Mesodermal cell (in vitro differentiated cells): ENCODE data around the gene MOGAT3.
A peak's percentile ranks its signal among the peaks of the same experiment; 100 is the strongest.

Experiments
- H3K27ac ChIP-seq: 2 replicates; pipeline ENCODE4 v1.7.0; 2013; ENCODE audit warnings: mild to moderate bottlenecking, low read depth, low read length, moderate library complexity; ENCODE audit not compliant: severe bottlenecking
- H3K36me3 ChIP-seq: 2 replicates; pipeline ENCODE4 v1.7.1; 2013; ENCODE audit warnings: mild to moderate bottlenecking, low read length, moderate library complexity; ENCODE audit not compliant: control insufficient read depth, insufficient read depth
- H3K4me1 ChIP-seq: one replicate; pipeline ENCODE4 v1.7.1; 2013; ENCODE audit warnings: mild to moderate bottlenecking, low read length; ENCODE audit not compliant: insufficient read depth, control insufficient read depth, poor library complexity, severe bottlenecking
- H3K4me3 ChIP-seq: 2 replicates; pipeline ENCODE4 v1.7.0; 2013; ENCODE audit warnings: low read length, control low read depth, mild to moderate bottlenecking; ENCODE audit not compliant: insufficient read depth, poor library complexity, severe bottlenecking; ENCODE audit errors: extremely low read depth
- H3K9me3 ChIP-seq: 2 replicates; pipeline ENCODE4 v1.7.1; 2013; ENCODE audit warnings: mild to moderate bottlenecking, low read length, moderate library complexity; ENCODE audit not compliant: control insufficient read depth
- WGBS, 2 experiments: methylation state at CpG; one replicate each; pipeline ENCODE4 v1.1.5; 2013; ENCODE audit warnings: missing lambda C conversion rate in 2 of 2; ENCODE audit not compliant: insufficient coverage in 2 of 2; 5-methylcytosine and 5-hydroxymethylcytosine counted together

The MOGAT3 gene

DNA sequence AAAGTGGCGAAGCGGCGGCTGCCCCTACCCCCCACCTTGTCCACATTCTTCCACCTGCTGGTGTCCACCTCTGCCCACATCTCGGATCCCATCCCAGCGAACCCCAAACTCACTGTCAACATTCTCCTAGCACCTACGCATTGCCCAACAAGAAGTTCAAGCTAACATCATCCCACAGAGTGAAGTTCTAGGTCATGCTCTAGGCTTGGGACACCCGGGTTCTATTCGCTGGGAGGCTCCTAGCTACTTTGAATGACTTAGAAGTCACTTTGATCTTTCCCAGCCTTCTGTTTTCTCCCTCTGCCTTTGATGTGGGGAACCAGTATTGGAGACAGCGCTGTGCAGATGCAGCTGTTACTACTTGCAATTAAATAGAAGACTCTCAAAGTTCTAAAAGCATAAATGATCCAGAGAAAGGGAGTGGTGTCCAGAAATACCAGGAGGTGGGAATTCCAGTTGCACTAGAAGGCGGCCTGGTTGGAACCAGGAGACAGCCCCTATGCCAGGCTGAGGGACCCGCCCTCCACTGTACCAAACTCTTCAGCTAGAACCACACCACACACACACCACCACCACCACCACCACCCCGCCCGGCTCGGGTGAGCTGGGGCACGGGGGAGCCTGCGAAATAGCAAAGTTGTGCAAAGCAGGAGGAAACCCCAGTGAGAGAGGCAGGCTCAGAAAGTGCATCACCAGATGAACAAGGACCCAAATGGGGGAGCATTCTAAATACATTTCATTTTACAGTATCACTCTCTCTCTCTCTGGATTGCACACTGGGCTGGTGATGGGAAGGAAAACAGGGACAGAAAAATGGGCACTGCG, 30.0 kb downstream of the MOGAT3 start:
- Histone ChIP-seq H3K4me1 (peaks cover 55% of the 10 kb centered on the region), H3K27ac (no peak overlapping the region), H3K36me3 (no peaks in the 10 kb centered on the region), H3K4me3 (no peak overlapping the region), H3K9me3 (no peaks in the 10 kb centered on the region)
- WGBS, 2 experiments = 0 to 4% methylated on average over 10 to 11 of the region's 17 CpGs

DNA sequence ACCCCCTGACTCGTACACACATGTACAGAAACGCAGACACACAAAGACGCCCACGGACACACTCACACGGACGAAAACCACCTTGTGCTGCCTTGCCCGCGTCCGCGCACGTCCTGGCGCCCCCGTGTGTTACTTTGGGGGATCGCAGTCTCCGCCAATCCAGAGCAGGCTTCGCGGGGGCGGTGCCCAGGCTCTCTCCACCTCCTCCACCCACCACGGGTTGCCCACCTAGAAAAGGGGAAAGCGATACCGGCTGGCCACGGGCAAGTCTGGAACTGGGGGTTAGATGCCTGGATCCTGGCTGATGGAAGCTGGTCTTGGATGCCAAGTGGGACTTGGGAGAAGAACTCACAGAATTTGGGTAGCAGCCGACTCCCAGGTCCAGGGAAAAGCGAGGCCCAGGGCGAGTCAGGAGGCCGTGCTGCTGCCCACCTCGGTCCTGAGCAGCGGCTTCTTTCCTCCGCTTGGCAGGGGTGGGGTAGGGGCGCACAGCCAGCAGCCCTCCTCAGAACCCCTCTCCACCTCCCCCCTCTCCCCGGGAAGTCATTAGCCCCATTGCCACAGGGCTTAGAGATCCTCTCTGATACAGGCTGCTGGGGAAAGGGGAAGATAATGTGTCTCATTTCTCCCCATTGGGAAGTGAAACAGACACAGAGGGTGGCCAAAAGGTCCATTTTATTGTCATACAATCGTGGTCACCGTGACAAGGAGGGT, 30.8 kb downstream of the MOGAT3 start:
- peaks cover 56% of the 10 kb centered on the region for H3K4me1 ChIP-seq
- no peaks in the 10 kb centered on the region for H3K36me3 ChIP-seq
- no peak overlapping the region for H3K27ac ChIP-seq
- no peaks in the 10 kb centered on the region for H3K9me3 ChIP-seq
- peak overlapping the region; percentile 22 for H3K4me3 ChIP-seq
- WGBS, 2 experiments = 1 to 2% methylated on average over 18 to 24 of the region's 33 CpGs

DNA sequence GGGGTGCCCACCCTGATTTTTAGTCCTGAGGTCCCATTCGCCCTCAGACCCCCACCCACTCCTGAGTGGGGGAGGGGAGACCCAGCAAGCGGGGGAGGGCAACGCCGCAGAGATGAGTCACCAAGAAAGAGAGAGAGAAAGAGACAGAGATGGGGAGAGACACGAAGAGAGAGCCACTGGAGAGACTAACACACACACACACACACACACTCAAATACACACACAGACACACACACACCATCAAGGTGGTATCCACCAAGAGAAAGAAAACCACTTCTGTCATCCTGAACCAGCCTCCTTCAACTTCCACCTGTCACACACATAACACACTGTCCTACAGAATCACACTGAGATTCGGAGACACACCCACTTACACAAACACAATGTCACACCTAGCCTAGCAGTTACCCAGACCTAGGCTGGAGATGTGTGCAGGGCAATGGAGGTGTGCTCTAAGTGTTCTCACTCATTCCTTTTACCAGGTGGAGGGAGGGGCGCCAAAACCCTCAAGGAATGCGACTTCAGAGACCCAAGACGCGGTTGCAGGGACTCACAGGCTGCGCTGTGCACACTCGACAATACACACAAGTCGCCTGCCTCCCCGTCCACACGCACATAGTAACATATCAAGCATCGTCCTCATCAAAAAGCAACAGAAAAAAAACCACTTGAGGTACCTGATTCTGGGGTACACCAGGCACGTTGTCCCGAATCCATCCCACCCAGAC, 31.6 kb downstream of the MOGAT3 start:
- H3K4me3 ChIP-seq = peak overlapping the region; percentile 22
- WGBS, 2 experiments = 0% methylated on average over 6 to 9 of the region's 18 CpGs
- no peak overlapping the region for H3K27ac ChIP-seq
- H3K4me1 ChIP-seq = peaks cover 61% of the 10 kb centered on the region
- H3K9me3 ChIP-seq = no peaks in the 10 kb centered on the region
- H3K36me3 ChIP-seq = no peaks in the 10 kb centered on the region

DNA sequence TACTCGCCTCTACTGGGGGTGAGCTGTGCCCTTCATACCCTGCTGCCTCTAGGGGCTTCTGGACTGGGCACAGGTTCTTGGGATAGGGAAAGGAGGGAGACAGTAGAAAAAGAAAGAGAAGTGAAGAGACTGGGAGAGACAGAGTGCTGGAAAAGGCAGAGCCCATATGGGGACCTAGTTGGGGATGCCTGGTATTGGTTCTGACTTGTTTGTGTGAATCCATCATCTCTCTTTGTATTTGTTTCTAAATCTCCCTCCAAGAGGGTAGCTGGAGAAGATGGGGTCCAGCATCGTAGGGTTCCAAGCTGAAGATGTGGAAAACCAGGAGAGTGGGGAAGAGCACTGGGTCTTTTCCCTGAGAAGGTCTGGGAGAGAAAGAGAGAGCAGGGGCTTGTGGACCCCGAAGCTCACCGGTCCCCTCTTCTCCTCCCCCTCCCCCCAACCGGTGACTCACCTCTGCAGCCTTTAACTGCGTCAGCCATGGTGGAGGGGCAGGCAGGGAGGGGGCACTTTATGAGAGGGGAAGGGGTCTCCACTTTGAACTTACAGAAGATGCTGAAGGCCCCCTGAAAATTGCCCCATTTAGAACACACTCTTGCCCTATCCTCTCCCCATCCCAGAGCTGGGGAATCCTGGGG, 32.3 kb downstream of the MOGAT3 start:
- Histone ChIP-seq H3K36me3 (no peaks in the 10 kb centered on the region), H3K9me3 (no peaks in the 10 kb centered on the region), H3K4me1 (peaks cover 61% of the 10 kb centered on the region), H3K27ac (no peak overlapping the region), H3K4me3 (no peak overlapping the region)
- 20% methylated on average over 1 of the region's 6 CpGs; no CpG with 5 or more reads in 1 of the 2 experiments for WGBS, 2 experiments

DNA sequence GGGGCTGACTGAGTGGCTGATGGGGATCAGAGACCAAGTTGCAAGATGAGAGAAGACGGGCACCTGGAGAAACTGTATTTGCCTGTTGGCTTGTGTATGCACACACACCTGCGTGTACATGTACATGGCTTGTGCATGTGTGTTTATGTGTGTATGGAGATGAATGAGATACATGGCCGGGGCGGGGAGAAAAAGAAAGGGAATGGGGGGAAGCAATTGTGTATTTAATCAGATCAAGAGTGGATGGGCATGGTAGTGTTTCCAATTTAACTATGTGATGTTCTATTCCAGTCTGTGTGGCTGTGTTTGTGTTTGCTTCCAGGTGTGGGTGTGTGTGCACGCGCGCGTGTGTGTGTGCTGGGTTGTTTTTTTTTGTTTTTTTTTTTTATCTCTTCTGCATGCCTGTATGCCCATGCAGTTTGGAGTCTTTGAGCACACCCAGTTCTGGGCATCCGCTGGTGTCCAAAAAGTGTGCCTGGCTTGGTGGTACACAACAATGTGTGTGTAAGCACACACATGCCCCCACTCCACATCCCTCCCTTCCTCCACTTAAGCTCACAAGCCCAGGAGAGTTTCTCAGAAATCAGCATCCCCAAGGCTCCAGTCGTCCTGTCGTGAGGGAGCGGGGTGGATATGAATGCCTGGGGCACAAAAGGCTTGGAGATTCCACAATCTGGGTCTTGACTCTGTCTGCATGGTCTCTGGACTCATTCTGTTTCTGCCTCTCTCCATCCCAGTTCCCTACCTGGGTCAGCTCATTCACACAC, 33.0 kb downstream of the MOGAT3 start:
- WGBS, 2 experiments = 4 to 7% methylated on average over 5 to 7 of the region's 12 CpGs
- Histone ChIP-seq H3K27ac (no peak overlapping the region), H3K9me3 (no peaks in the 10 kb centered on the region), H3K4me1 (peaks cover 54% of the 10 kb centered on the region), H3K4me3 (peak overlapping the region; percentile 47), H3K36me3 (no peaks in the 10 kb centered on the region)

DNA sequence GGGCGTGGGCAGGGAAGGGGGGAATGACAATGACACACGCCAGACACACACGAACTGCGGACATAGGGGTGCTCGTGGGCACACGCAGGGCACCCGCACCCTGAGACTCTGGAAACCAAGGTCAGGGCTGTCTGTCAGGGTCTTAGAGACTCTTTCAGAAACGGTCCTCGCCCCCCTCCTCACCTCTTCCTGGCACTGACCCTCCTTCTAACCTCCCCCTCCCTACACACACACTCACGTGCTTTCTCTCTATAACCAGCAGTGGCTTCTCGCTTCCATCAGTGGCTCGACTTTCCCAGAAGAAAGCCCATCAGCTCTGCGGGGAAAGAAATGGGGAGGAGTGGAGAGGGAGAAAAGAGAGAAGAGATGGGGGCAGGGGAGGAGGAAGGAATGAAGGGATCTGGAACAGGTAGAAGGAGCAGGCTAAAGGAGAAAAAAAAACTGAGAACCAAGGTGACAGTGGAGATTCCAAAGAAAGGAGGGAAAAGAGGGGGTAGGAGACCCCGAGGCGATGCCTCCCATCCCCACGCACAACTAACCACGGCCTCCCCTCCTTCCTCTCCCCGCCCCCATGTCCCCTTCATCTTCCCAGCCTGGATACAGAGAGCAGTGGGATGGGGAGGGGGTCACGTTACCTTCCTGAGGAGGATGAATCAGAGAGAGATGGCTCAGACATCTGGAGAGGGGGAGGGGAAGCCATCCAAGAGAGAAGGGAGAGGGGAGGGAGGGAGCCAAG, 33.8 kb downstream of the MOGAT3 start:
- H3K27ac ChIP-seq = peak overlapping the region; percentile 79

DNA sequence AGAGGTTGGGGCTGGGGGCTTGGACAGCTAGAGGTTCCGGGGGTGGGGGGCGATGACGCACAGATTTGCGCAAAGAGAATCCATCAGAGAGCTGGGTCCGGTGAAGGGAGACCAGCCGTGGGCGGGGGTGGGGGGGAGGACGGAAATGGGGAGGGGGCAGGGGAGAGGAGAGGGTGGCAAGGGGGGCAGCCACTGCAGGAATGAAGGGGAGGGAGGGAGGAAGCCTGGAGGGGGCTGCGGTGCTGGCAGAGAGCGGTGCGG, 34.3 kb downstream of the MOGAT3 start:
- Histone ChIP-seq H3K27ac (peak overlapping the region; percentile 79), H3K4me3 (peak overlapping the region; percentile 47), H3K9me3 (no peaks in the 10 kb centered on the region), H3K36me3 (peaks cover 3% of the 10 kb centered on the region), H3K4me1 (peaks cover 54% of the 10 kb centered on the region)
- WGBS, 2 experiments = 0 to 3% methylated on average over 2 to 6 of the region's 11 CpGs

More for the DNA sequence above, 33.8 kb downstream of the MOGAT3 start:
- 0 to 1% methylated on average over 10 to 11 of the region's 19 CpGs for WGBS, 2 experiments
- Histone ChIP-seq H3K4me1 (peaks cover 53% of the 10 kb centered on the region), H3K36me3 (no peaks in the 10 kb centered on the region), H3K4me3 (peak overlapping the region; percentile 47), H3K9me3 (no peaks in the 10 kb centered on the region)

DNA sequence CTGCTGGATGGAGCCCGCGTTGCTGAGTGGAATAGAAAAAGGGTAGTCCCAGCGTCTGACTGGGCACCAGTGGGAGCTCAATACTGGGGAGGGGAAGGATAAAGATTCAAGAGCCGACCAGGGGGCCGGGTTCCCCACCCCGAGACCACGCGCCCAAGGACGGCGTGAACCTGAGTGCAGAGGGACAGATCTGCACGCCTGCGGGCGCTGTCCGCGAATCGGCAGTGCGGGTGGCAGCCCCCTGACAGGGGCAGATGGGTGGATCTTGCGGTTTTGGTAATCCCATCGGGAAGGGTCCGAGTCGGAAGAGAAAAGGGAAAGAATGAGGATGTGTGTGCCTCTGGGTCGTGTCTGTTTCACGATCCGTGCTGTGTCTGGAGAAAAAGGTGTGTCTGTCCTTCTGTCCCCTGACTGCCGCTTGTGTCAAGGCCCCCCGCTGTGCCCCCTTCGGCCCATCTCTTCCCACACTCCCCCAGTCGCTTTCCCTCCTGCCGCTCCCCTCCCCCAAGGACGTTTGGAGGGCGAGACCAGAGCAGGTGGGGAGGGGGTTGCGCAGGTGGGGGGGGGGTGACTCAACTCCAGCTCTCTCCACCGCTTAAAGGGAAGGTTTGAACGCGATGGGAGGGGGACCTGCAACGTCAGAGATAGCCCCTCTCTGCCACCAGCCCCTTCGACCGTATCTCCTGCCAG, 34.7 kb downstream of the MOGAT3 start:
- no peaks in the 10 kb centered on the region for H3K9me3 ChIP-seq
- H3K27ac ChIP-seq = peak overlapping the region; percentile 11
- H3K36me3 ChIP-seq = peaks cover 3% of the 10 kb centered on the region
- H3K4me3 ChIP-seq = peak overlapping the region; percentile 47
- WGBS, 2 experiments = 1% methylated on average over 17 to 22 of the region's 38 CpGs
- peaks cover 58% of the 10 kb centered on the region for H3K4me1 ChIP-seq
